Thoracic aorta (tissue), 2 donors: ENCODE measurements around the gene CORO1C. TPM values are rescaled to one million over a fixed set of nuclear protein-coding genes. Genes with fewer than 3 reads are reported as not detected.
A peak's percentile ranks its signal among the peaks of the same experiment; 100 is the strongest.
"Not testable (repeated sequence)": the region's sequence is repeated elsewhere in the genome, so short reads cannot be mapped to it uniquely, and the experiment has no call there.

Experiments
- ATAC-seq: fragments of 150-250 bp; one replicate; pipeline ENCODE4 v1.8.0; 2017; ENCODE audit warnings: low read depth; ENCODE audit not compliant: insufficient number of reproducible peaks, low FRiP score
- DNase-seq: peaks from one replicate; pipeline ENCODE4 v3.0.0-alpha.2; 2020; ENCODE audit warnings: low spot score
- H3K27ac ChIP-seq, 2 donors: fragments of 200-600 bp; sonication (generic); 1 replicate in 1 of 2; 2 replicates in 1 of 2; pipeline ENCODE4 v1.5.1; 2016; ENCODE audit warnings: mild to moderate bottlenecking in 2 of 2, moderate library complexity in 2 of 2
- H3K27me3 ChIP-seq: fragments of 200-600 bp; sonication (generic); replicated peaks from 2 replicates; pipeline ENCODE4 v1.6.0; 2016; ENCODE audit warnings: mild to moderate bottlenecking; ENCODE audit not compliant: insufficient read depth
- H3K36me3 ChIP-seq: fragments of 200-600 bp; sonication (generic); one replicate; pipeline ENCODE4 v1.5.1; 2016
- H3K4me1 ChIP-seq, 2 donors: fragments of 200-600 bp; sonication (generic); 1 replicate in 1 of 2; 2 replicates in 1 of 2; pipeline versions ENCODE4 v1.5.1 to v1.6.0; 2016; ENCODE audit warnings: low read depth in 2 of 2, mild to moderate bottlenecking in 1 of 2; ENCODE audit not compliant: control insufficient read depth in 1 of 2
- H3K4me3 ChIP-seq: fragments of 200-600 bp; sonication (generic); 2 replicates; pipeline ENCODE4 v1.5.1; 2016; ENCODE audit warnings: mild to moderate bottlenecking
- H3K9me3 ChIP-seq: fragments of 200-600 bp; sonication (generic); 2 replicates; pipeline ENCODE4 v1.5.1; 2016
- total RNA-seq, 2 donors: library from RNA; depleted of rRNA; stranded (reverse); fragments of >200 nt; gene quantifications; one replicate each; pipeline versions ENCODE4 v1.1.0 to v1.2.3, GENCODE V29; 2016
- TF ChIP-seq, protein P1 (sequence below): fragments of 200-600 bp; sonication (generic); IDR thresholded peaks from one replicate; pipeline ENCODE4 v1.5.1; 2019; ENCODE audit warnings: antibody characterized with exemption

The CORO1C gene
- total RNA-seq, 2 donors from 2014 or later = 157 to 208 TPM

DNA sequence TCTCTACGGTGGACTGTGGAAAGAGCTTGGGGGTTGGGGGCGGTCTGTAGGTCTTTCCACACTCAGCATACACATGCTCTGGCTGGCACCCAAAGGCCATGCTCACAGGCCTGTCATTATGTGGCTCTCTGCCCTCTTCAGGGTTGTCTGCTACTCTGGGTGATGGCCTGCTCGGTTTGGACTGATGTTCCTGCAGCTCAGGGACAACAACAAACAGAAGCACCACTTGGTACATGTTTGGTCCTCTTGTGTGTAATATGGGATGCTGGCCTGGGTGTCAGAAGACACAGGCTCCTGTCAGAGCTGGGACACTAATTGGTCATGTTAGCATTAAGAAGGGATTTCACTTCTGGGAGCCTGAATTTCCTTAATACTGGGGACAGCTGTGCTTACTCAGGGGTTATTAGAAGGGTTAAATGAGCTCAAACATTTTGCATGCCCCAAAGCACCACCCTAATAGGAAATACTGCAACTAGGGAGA is 64.9 kb downstream of the CORO1C start:
- Histone ChIP-seq H3K36me3 (no peaks in the 10 kb centered on the region), H3K9me3 (no peaks in the 10 kb centered on the region), H3K4me3 (no peak overlapping the region), H3K27me3 (no peaks in the 10 kb centered on the region), H3K27ac (peak overlapping the region; percentile 52 to 88), H3K4me1 (peaks cover 52 to 75% of the 10 kb centered on the region in 2 donors)
- no peak for ATAC-seq
- TF ChIP-seq, protein P1, sequence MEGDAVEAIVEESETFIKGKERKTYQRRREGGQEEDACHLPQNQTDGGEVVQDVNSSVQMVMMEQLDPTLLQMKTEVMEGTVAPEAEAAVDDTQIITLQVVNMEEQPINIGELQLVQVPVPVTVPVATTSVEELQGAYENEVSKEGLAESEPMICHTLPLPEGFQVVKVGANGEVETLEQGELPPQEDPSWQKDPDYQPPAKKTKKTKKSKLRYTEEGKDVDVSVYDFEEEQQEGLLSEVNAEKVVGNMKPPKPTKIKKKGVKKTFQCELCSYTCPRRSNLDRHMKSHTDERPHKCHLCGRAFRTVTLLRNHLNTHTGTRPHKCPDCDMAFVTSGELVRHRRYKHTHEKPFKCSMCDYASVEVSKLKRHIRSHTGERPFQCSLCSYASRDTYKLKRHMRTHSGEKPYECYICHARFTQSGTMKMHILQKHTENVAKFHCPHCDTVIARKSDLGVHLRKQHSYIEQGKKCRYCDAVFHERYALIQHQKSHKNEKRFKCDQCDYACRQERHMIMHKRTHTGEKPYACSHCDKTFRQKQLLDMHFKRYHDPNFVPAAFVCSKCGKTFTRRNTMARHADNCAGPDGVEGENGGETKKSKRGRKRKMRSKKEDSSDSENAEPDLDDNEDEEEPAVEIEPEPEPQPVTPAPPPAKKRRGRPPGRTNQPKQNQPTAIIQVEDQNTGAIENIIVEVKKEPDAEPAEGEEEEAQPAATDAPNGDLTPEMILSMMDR = no peak
- no peak for DNase-seq

DNA sequence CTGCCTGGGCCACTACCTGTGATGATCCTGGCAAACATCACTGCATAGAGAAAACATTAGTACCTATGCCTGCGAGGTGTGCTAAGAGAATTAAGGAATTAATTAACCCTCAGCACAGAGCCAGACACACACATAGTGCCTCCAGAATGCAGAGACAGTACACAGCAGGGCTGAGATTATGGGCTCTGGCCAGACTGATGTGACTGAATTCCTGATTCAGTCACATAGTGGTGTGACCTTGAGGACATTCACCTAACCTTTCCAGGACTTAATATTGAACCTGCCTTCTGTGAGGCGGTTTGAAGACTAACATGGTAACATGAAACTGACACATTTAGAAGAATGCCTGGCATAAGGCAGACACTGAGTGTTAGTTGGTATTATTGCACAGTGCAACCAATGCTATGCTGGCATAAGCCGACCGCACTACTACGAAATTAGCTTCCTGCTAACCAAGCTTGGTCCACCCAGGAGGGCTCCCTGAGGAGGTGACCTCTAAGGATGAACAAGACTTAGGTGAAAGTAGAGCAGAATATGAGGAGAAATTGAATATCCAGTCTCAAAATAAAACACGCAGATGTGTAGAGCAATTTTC is 65.6 kb downstream of the CORO1C start:
- H3K4me1 ChIP-seq = peaks cover 52 to 76% of the 10 kb centered on the region in 2 donors
- DNase-seq (no peak), ATAC-seq (no peak)
- H3K36me3 ChIP-seq = no peaks in the 10 kb centered on the region
- H3K27me3 ChIP-seq = no peaks in the 10 kb centered on the region
- H3K9me3 ChIP-seq = no peaks in the 10 kb centered on the region
- H3K27ac ChIP-seq = peak overlapping the region; percentile 52 to 88
- TF ChIP-seq, protein P1 = no peak
- no peak overlapping the region for H3K4me3 ChIP-seq

DNA sequence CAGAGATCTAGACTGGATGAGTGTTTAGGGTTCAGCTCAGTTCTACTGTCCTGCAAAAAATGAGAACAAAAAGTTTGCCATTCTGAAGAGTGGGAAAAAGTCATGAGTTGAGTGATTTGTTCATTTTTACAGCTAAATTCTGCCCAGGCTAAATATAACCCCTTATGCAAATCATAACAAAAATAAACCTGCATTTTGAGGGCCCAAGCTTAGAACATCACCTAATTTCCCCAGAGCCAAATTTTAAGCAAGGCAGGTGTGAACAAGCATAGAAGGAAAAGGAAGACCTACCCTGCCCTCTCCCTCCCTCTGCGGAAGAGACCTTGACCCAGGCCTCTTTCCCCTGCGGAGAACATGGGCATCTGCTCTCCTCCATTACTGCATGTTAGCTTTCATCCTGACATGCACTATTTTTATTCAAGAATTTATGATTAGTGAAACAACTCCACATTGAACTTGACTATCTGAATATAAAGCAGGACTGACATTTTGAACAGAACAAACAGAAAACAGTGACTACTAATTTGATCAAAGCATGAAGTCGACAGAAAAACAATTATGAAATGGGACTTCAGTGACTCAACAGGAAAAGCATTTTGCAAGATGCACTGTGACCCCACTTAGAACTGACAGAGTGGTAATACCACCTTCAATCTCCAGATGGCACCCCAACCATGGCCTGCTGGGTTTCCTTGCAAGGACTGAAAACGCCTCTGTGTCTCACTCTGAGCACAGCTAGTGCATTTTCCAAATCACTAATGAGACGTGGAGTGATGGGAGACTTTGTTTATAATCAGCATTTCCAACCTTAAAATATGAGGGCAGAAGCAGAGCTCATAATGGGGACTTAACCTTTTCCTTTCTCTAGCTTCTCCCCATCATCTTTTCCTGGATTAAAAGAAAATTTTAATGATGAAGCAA is 66.7 kb downstream of the CORO1C start:
- TF ChIP-seq, protein P1 = peak; percentile 92
- peak; percentile 71 for DNase-seq
- peak overlapping the region; percentile 84 to 88 for H3K27ac ChIP-seq
- H3K9me3 ChIP-seq = no peaks in the 10 kb centered on the region
- peak; percentile 92 for ATAC-seq
- H3K4me3 ChIP-seq = peak overlapping the region; percentile 35
- H3K36me3 ChIP-seq = no peaks in the 10 kb centered on the region
- no peaks in the 10 kb centered on the region for H3K27me3 ChIP-seq
- H3K4me1 ChIP-seq = peaks cover 56 to 78% of the 10 kb centered on the region in 2 donors

DNA sequence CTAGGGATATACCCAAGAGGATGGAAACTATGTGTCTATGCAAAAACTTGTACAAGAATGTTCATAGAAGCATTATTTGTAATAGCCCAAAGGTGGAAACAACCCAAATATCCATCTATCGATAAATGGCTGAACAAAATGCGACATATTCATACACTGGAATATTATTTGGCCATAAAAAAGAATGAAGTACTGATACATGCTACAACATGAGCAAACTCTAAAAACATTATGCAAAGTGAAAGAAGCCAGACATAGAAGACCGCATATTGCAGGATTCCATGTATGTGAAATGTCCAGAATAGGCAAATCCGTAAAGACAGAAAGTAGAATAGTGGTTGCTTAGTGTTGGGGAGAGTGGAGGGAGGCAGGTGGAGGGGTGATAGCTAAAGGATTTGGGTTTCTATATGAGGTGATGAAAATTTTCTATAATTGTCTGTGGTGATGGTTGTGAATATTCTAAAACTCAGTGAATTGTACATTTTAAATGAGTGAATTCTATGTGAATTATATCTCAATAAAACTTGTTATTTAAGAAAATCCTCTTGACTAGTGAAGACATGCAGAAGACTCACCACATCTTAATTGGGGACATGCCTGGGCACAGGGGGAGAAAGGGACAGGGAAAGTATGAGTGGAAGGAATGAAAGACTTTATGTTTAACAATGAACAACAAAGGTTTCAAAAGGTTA is 67.8 kb downstream of the CORO1C start:
- DNase-seq = no peak
- TF ChIP-seq, protein P1 = no peak
- Histone ChIP-seq H3K4me1 (peaks cover 46 to 72% of the 10 kb centered on the region in 2 donors), H3K36me3 (no peaks in the 10 kb centered on the region), H3K27ac (peak overlapping the region; percentile 84 to 88), H3K9me3 (no peaks in the 10 kb centered on the region), H3K4me3 (no peak overlapping the region), H3K27me3 (no peaks in the 10 kb centered on the region)
- ATAC-seq = no peak

DNA sequence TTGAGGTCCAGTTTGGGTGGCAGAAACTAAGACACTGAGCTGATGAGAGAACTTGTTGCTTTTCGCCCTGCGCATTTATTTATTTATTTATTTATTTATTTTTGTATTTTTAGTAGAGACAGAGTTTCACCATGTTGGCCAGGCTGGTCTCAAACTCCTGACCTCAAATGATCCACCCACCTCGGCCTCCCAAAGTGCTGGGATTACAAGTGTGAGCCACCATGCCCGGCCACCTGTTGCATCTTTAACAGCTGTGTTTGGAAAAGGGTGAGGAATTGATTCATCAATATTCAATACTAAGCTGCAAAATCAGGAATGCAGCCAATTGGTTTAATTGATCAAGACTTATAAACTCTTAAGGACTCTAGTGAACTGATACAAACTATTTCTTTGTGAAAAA is 73.2 kb downstream of the CORO1C start:
- not testable (repeated sequence) for H3K9me3 ChIP-seq, H3K27me3 ChIP-seq, H3K4me3 ChIP-seq, DNase-seq, ATAC-seq
- H3K27ac ChIP-seq = peak overlapping the region; percentile 1
- H3K4me1 ChIP-seq = peaks cover 9 to 33% of the 10 kb centered on the region in 2 donors
- peaks cover 18% of the 10 kb centered on the region for H3K36me3 ChIP-seq
